ENCODE measurements around the gene CSF1. TPM values are rescaled to one million over a fixed set of nuclear protein-coding genes. Genes with fewer than 3 reads are reported as not detected.

Gene CSF1
- polyA plus RNA-seq, 2 of the 4 experiments (the other 2 are of a cell fraction): 35.1 to 36.3 TPM

DNA sequence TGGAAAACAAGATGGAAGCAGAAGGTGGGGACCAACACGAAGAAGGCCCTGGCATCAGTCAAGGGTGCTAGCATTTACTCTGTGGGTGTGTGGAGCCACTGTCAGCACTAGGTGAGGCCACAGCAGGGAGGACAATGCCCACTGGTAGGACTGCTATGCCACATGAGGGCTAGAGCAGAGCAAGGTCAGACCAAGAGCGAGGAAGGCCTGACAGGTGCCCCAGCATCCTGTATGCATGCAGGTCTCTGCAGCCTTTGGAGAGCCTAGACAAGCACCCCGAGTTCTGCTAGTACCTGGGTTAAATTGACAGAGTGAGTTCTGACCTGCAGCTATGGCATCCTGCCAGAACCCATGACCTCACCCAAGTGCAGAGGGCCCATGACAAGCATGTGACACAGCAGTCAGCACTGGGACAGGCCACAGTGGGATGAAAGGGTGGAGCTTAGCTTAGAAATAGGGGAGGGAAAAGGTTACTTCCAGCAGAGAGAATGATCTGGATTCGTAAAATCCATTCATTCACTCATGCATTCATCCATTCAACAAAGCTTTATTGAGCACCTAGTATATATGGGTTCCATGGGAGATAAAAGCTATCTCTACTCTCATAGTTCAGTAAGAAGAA, 9.0 kb upstream of the CSF1 start:
- H3K9me3 ChIP-seq: no peaks in the 10 kb centered on the region
- H3K4me3 ChIP-seq: no peak overlapping the region
- FAIRE-seq (no peak), ATAC-seq (0 out of 6 replicates have a peak, but pooled peaks of 1 of the 2 experiments have one; percentile 64), DNase-seq (ENCODE audit: low read depth in 1 of 2, low spot score in 1 of 2) (no peak)
- POLR2A ChIA-PET: no interaction called here
- H3K4me2 ChIP-seq: no peak overlapping the region
- CTCF ChIA-PET: interaction anchor here (1.2 to 2.3 kb wide), 2 partner anchors 79 to 82 kb away, joined by 3 to 5 read pairs; no protein-coding TSS in a partner anchor
- 0 out of 6 replicates have a peak overlapping the region, but pooled peaks of 1 of the 2 experiments have one; percentile 32 for H3K27ac ChIP-seq
- no peak for TF ChIP-seq CHD4 (IDR thresholded peaks at IDR 0.05; ENCODE audit: borderline replicate concordance)
- no peak for TF ChIP-seq RARB (CRISPR knock-in tag; IDR thresholded peaks at IDR 0.05)
- TF ChIP-seq RAD21 (conservative IDR thresholded peaks at IDR 0.05 in 1 of 2, IDR thresholded peaks at IDR 0.05 in 1 of 2): no peak
- no peak for TF ChIP-seq ZC3H11A (IDR thresholded peaks at IDR 0.05)
- no peak for TF ChIP-seq ESRRA (IDR thresholded peaks at IDR 0.05; ENCODE audit: borderline replicate concordance, low read length)
- TF ChIP-seq NR3C1 (IDR thresholded peaks at IDR 0.05): no peak
- TF ChIP-seq TFCP2L1 (CRISPR knock-in tag; IDR thresholded peaks at IDR 0.05): no peak
- TF ChIP-seq HMGXB4 (CRISPR knock-in tag; IDR thresholded peaks at IDR 0.05; ENCODE audit: borderline replicate concordance): no peak
- TF ChIP-seq KDM1A (IDR thresholded peaks at IDR 0.05; ENCODE audit: low read depth): no peak
- no peak for TF ChIP-seq NPAS2 (CRISPR knock-in tag; IDR thresholded peaks at IDR 0.05; ENCODE audit: borderline replicate concordance)
- WGBS (ENCODE audit: missing lambda C conversion rate): 94% methylated on average over 3 of the region's 4 CpGs
- peaks cover 11% of the 10 kb centered on the region; the same call in 2 of the 3 replicates for H3K4me1 ChIP-seq

GRCh38 chr1:109902204-109902985, 8.3 kb upstream of the CSF1 start:
- CTCF ChIA-PET: interaction anchor here (1.2 to 2.3 kb wide), 4 partner anchors 13 to 81 kb away, joined by 3 to 5 read pairs (median 4); no protein-coding TSS in a partner anchor
- no peak for FAIRE-seq

More at GRCh38 chr1:109902204-109902985, 8.3 kb upstream of the CSF1 start:
- no peak for DNase-seq (ENCODE audit: low read depth in 1 of 2, low spot score in 1 of 2)
- Histone ChIP-seq H3K9me3 (no peaks in the 10 kb centered on the region), H3K4me1 (peaks cover 11% of the 10 kb centered on the region; the same call in 2 of the 3 replicates), H3K4me2 (no peak overlapping the region), H3K4me3 (no peak overlapping the region), H3K27ac (0 out of 6 replicates have a peak overlapping the region, but pooled peaks of 1 of the 2 experiments have one; percentile 24)
- TF ChIP-seq TP53 (CRISPR knock-in tag; IDR thresholded peaks at IDR 0.05) (no peak), RCOR1 (IDR thresholded peaks at IDR 0.05; ENCODE audit: low read depth, low read length) (no peak), ZFP36 (IDR thresholded peaks at IDR 0.05; ENCODE audit: borderline replicate concordance, partially characterized antibody) (no peak), POLR2A (IDR thresholded peaks at IDR 0.05; ENCODE audit: low read length) (no peak), EHMT2 (IDR thresholded peaks at IDR 0.05; ENCODE audit: low read depth) (no peak), RFX5 (IDR thresholded peaks at IDR 0.05) (no peak), USF2 (IDR thresholded peaks at IDR 0.05) (no peak), PHF8 (IDR thresholded peaks at IDR 0.05; ENCODE audit: borderline replicate concordance, low read depth) (no peak), SREBF2 (IDR thresholded peaks at IDR 0.05) (no peak)
- TF ChIP-seq, protein P1, sequence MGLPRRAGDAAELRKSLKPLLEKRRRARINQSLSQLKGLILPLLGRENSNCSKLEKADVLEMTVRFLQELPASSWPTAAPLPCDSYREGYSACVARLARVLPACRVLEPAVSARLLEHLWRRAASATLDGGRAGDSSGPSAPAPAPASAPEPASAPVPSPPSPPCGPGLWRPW (IDR thresholded peaks at IDR 0.05): no peak
- TF ChIP-seq, protein P2, sequence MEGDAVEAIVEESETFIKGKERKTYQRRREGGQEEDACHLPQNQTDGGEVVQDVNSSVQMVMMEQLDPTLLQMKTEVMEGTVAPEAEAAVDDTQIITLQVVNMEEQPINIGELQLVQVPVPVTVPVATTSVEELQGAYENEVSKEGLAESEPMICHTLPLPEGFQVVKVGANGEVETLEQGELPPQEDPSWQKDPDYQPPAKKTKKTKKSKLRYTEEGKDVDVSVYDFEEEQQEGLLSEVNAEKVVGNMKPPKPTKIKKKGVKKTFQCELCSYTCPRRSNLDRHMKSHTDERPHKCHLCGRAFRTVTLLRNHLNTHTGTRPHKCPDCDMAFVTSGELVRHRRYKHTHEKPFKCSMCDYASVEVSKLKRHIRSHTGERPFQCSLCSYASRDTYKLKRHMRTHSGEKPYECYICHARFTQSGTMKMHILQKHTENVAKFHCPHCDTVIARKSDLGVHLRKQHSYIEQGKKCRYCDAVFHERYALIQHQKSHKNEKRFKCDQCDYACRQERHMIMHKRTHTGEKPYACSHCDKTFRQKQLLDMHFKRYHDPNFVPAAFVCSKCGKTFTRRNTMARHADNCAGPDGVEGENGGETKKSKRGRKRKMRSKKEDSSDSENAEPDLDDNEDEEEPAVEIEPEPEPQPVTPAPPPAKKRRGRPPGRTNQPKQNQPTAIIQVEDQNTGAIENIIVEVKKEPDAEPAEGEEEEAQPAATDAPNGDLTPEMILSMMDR (IDR thresholded peaks at IDR 0.05): no peak
- WGBS (ENCODE audit: missing lambda C conversion rate): 91% methylated on average over 9 of the region's 9 CpGs
- POLR2A ChIA-PET: no interaction called here
- ATAC-seq: no peak

Data from A549 (cell line).